BJ (cell line): ENCODE data around the gene CTNNA2. TPM values are rescaled to one million over a fixed set of nuclear protein-coding genes. Genes with fewer than 3 reads are reported as not detected.

Source experiments
- CTCF ChIA-PET: fragments of 350-600 bp; formaldehyde crosslinking; extraction: SDS; loops from one replicate; lab custom pipeline; 2021; ENCODE audit warnings: antibody characterized with exemption, inconsistent platforms; lab: Yijun Ruan, JAX
- POLR2A ChIA-PET: fragments of 300-600 bp; sonication (Branson Sonifier 250); formaldehyde crosslinking; extraction: SDS; loops from one replicate; lab custom pipeline; 2021; ENCODE audit warnings: antibody characterized with exemption; lab: Charles Lee
- DNase-seq: peaks from one replicate; pipeline ENCODE4 v3.0.0-alpha.2; 2011; ENCODE audit warnings: low read depth
- H3K27me3 ChIP-seq: 2 replicates; pipeline ENCODE4 v1.6.0; 2011; ENCODE audit warnings: low read length; ENCODE audit not compliant: control insufficient read depth, insufficient read depth
- H3K36me3 ChIP-seq: 2 replicates; pipeline ENCODE4 v1.5.1; 2011; ENCODE audit warnings: low read length; ENCODE audit not compliant: control insufficient read depth, insufficient read depth
- H3K4me3 ChIP-seq: 2 replicates; pipeline ENCODE4 v1.5.1; 2011; ENCODE audit warnings: low read depth, mild to moderate bottlenecking, control low read depth, low read length
- polyA plus RNA-seq: library from polyadenylated mRNA; depleted of rRNA; stranded (reverse); fragments of >200 nt; gene quantifications from 2 replicates; pipeline ENCODE4 v1.2.3, GENCODE V29; 2011
- TF ChIP-seq, protein P1 (sequence below): IDR thresholded peaks from 2 replicates; pipeline ENCODE4 v1.5.1; 2011; ENCODE audit warnings: low read depth, mild to moderate bottlenecking, control low read depth, inconsistent platforms, low read length, moderate library complexity; ENCODE audit not compliant: insufficient read depth

The CTNNA2 gene
- polyA plus RNA-seq, 1 experiment: not detected

DNA sequence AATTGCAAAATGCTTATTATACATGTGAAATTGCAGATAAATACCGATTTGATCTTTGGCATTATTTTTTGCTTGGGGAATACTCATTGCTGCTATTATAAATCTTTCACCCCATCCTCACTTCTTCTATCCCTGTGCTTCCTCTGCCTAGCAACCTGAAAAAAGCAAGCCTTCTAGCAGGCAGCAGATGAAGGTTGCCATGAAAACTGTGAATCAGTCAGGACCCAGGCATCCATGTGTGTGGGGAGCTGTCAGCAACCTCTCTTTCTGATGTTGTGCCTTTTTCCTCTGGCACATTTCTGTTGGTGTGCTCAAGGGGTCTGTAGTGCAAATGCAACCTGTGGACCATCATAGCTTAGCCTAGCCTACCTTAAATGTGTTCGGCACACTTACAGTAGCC, 427.5 kb downstream of the CTNNA2 start:
- Histone ChIP-seq H3K4me3 (no peak overlapping the region), H3K27me3 (no peaks in the 10 kb centered on the region), H3K36me3 (no peaks in the 10 kb centered on the region)
- ChIA-PET CTCF (interaction anchor here (0.7 to 3.1 kb wide), 3 partner anchors 12 to 298 kb away, joined by 3 to 14 read pairs (median 4); no protein-coding TSS in a partner anchor), POLR2A (no interaction called here)
- TF ChIP-seq, protein P1, sequence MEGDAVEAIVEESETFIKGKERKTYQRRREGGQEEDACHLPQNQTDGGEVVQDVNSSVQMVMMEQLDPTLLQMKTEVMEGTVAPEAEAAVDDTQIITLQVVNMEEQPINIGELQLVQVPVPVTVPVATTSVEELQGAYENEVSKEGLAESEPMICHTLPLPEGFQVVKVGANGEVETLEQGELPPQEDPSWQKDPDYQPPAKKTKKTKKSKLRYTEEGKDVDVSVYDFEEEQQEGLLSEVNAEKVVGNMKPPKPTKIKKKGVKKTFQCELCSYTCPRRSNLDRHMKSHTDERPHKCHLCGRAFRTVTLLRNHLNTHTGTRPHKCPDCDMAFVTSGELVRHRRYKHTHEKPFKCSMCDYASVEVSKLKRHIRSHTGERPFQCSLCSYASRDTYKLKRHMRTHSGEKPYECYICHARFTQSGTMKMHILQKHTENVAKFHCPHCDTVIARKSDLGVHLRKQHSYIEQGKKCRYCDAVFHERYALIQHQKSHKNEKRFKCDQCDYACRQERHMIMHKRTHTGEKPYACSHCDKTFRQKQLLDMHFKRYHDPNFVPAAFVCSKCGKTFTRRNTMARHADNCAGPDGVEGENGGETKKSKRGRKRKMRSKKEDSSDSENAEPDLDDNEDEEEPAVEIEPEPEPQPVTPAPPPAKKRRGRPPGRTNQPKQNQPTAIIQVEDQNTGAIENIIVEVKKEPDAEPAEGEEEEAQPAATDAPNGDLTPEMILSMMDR: no peak
- DNase-seq: no peak

- Histone ChIP-seq H3K36me3 (no peaks in the 10 kb centered on the region), H3K27me3 (no peaks in the 10 kb centered on the region), H3K4me3 (no peak overlapping the region)
- TF ChIP-seq, protein P1: no peak
- ChIA-PET POLR2A (no interaction called here), CTCF (interaction anchor here (1.4 kb wide), 1 partner anchor 297 kb away, joined by 4 read pairs; no protein-coding TSS in a partner anchor)
- no peak for DNase-seq
These were observed 428.3 kb downstream of the CTNNA2 start for GRCh38 chr2:79941179-79941578.

GRCh38 chr2:79944205-79944604, 431.4 kb downstream of the CTNNA2 start:
- Histone ChIP-seq H3K27me3 (no peaks in the 10 kb centered on the region), H3K36me3 (no peaks in the 10 kb centered on the region), H3K4me3 (no peak overlapping the region)
- no peak for DNase-seq
- TF ChIP-seq, protein P1: no peak
- ChIA-PET CTCF (no interaction called here), POLR2A (no interaction called here)

DNA sequence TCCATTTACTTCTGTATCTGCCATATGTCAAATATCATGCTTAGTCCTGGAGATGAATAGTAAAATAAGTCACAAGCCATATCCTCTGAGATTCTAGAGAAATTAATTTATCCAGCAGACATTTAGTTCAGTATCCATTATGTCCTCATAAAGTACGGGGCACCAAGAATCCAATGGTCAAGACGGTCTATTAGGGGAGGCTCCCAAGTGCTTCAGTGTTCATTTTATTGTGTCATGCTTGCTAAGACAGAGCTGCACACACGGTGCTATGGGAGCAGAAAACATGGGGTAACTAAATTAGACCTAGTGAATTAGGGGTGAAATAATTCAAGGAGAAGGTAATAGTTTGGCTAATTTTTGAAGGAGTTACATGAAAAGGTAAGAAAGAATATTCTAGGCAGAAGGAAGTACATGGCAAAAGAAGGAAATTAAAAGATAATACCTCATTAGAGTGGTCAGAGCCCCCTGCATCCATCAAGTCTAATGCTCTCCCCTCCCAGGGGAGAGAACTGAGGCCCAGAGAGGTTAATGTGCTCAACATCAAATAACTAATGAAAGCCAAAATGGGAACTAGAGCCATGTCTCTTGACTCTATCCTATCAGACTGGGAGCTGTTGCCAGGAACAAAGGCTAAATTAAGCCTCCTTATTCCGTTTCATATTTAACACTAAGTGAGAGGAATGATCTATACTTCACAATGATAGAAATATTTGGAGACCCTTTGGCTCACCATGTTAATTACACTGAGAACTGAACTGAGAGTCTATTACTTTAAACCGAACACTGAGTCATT, 433.0 kb downstream of the CTNNA2 start:
- POLR2A ChIA-PET: no interaction called here
- no peak for DNase-seq
- Histone ChIP-seq H3K27me3 (no peaks in the 10 kb centered on the region), H3K4me3 (no peak overlapping the region), H3K36me3 (no peaks in the 10 kb centered on the region)
- CTCF ChIA-PET: interaction anchor here (1.0 kb wide), 1 partner anchor 128 kb away, joined by 3 read pairs; no protein-coding TSS in a partner anchor
- TF ChIP-seq, protein P1: no peak

- no peak for DNase-seq
- H3K36me3 ChIP-seq: no peaks in the 10 kb centered on the region
- ChIA-PET POLR2A (no interaction called here), CTCF (no interaction called here)
- TF ChIP-seq, protein P1: no peak
- no peaks in the 10 kb centered on the region for H3K27me3 ChIP-seq
- H3K4me3 ChIP-seq: no peak overlapping the region
These were observed 434.9 kb downstream of the CTNNA2 start for GRCh38 chr2:79947751-79948150.
